Measurements from ENCODE around the gene WDFY4.

Gene WDFY4

DNA sequence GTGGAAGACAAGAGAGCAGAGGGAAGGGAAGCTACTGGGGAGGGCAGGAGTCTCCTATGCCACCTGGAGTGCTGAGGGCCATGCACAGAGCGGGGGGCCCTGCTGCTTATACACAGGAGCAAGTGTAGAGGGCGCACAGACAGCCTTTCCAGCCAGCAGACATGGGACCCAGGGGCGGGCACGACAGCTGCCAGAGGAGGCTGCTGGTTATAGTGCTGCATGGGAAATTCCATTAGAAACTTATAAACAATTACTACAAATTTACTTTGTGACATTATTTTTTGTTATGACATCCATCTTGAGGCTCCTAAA is 90.5 kb downstream of the WDFY4 start:
- H3K4ac ChIP-seq (ENCODE audit: low read length): no peak overlapping the region
- no peak overlapping the region for H2BK5ac ChIP-seq (ENCODE audit: low read length)
- no peaks in the 10 kb centered on the region for H3K79me1 ChIP-seq (ENCODE audit: low read depth, low read length)
- H3K27me3 ChIP-seq (ENCODE audit: control insufficient read depth in 3 of 3, insufficient read depth in 3 of 3, low read depth in 1 of 3, low read length in 3 of 3): no peaks in the 10 kb centered on the region
- no peak overlapping the region for H2BK12ac ChIP-seq (ENCODE audit: low read length)
- H2BK120ac ChIP-seq (ENCODE audit: low read depth, low read length): no peak overlapping the region
- H4K8ac ChIP-seq (ENCODE audit: low read depth, low read length): no peak overlapping the region
- no peaks in the 10 kb centered on the region for H3K9me3 ChIP-seq (replicated peaks in 1 of 2; ENCODE audit: control insufficient read depth in 2 of 2, insufficient read depth in 1 of 2, low read depth in 1 of 2, low read length in 2 of 2)
- H4K91ac ChIP-seq (ENCODE audit: low read depth, low read length, poor library complexity): no peak overlapping the region
- DNase-seq (ENCODE audit: low spot score): no peak
- H3K23ac ChIP-seq (ENCODE audit: low read depth, low read length, poor library complexity): peak overlapping the region; percentile 66
- no peak overlapping the region for H3K27ac ChIP-seq (replicated peaks; ENCODE audit: low read length)
- H2BK15ac ChIP-seq (ENCODE audit: low read length): peak overlapping the region; percentile 24
- H3K18ac ChIP-seq (ENCODE audit: low read length): peak overlapping the region; percentile 78
- H3K36me3 ChIP-seq (replicated peaks in 1 of 2; ENCODE audit: control insufficient read depth in 2 of 2, insufficient read depth in 2 of 2, low read length in 2 of 2): peaks cover 0 to 2% of the 10 kb centered on the region in 2 donors
- peaks cover 0 to 2% of the 10 kb centered on the region in 2 donors for H3K4me1 ChIP-seq (ENCODE audit: control insufficient read depth in 2 of 2, insufficient read depth in 1 of 2, low read depth in 1 of 2, low read length in 2 of 2)
- peak overlapping the region; percentile 30 for H3K9ac ChIP-seq (ENCODE audit: low read depth, low read length, poor library complexity)
- H3K4me3 ChIP-seq (ENCODE audit: low read length in 2 of 2): no peak overlapping the region
- H2AK5ac ChIP-seq (ENCODE audit: low read depth, low read length): no peak overlapping the region
- no peak overlapping the region for H3K14ac ChIP-seq (ENCODE audit: low read length)
- H3K4me2 ChIP-seq (ENCODE audit: insufficient read depth, low read length, poor library complexity, severe bottlenecking): no peak overlapping the region
- WGBS, 2 donors (ENCODE audit: extremely low coverage in 2 of 2, insufficient read length in 2 of 2, insufficient replicate concordance in 1 of 2): no CpG with 5 or more reads among the region's 4 CpGs
- no peak overlapping the region for H2AFZ ChIP-seq (ENCODE audit: low read length)

DNA sequence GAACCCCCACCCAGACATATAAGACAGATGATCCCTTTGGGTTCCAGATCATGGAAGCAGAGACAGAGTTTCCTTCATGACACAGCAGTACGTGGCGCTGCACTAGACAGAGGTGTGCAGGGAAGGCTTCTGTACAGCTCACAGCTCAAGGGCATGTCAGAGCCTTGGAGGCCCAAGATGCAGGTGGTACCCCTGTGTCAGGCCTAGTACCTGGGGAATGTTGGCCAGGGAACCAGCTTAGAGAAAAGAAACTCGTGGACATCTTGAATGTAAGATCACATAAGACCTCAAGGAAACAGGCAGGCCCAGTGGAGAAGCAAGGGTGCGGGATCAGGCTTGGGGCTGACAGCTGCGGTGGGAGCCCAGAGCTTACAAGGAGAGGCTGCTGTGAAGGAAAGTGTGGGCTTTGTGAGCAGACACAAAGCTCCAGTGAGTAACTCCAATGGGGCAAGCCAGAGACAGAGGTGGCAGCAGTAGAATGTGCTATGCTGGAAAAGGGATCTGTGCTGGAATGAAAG is 91.4 kb downstream of the WDFY4 start:
- Histone ChIP-seq H3K4ac (ENCODE audit: low read length) (no peak overlapping the region), H4K91ac (ENCODE audit: low read depth, low read length, poor library complexity) (no peak overlapping the region), H4K8ac (ENCODE audit: low read depth, low read length) (no peak overlapping the region), H3K14ac (ENCODE audit: low read length) (no peak overlapping the region), H3K4me1 (ENCODE audit: control insufficient read depth in 2 of 2, insufficient read depth in 1 of 2, low read depth in 1 of 2, low read length in 2 of 2) (peaks cover 0 to 2% of the 10 kb centered on the region in 2 donors), H2BK120ac (ENCODE audit: low read depth, low read length) (no peak overlapping the region), H3K27me3 (ENCODE audit: control insufficient read depth in 3 of 3, insufficient read depth in 3 of 3, low read depth in 1 of 3, low read length in 3 of 3) (no peaks in the 10 kb centered on the region), H3K9me3 (replicated peaks in 1 of 2; ENCODE audit: control insufficient read depth in 2 of 2, insufficient read depth in 1 of 2, low read depth in 1 of 2, low read length in 2 of 2) (no peaks in the 10 kb centered on the region), H3K79me1 (ENCODE audit: low read depth, low read length) (no peaks in the 10 kb centered on the region), H2BK12ac (ENCODE audit: low read length) (no peak overlapping the region), H2BK15ac (ENCODE audit: low read length) (no peak overlapping the region), H2BK5ac (ENCODE audit: low read length) (no peak overlapping the region), H3K4me3 (ENCODE audit: low read length in 2 of 2) (no peak overlapping the region), H2AK5ac (ENCODE audit: low read depth, low read length) (no peak overlapping the region), H3K36me3 (replicated peaks in 1 of 2; ENCODE audit: control insufficient read depth in 2 of 2, insufficient read depth in 2 of 2, low read length in 2 of 2) (peaks cover 0 to 2% of the 10 kb centered on the region in 2 donors), H2AFZ (ENCODE audit: low read length) (no peak overlapping the region), H3K4me2 (ENCODE audit: insufficient read depth, low read length, poor library complexity, severe bottlenecking) (no peak overlapping the region), H3K18ac (ENCODE audit: low read length) (peak overlapping the region; percentile 17), H3K9ac (ENCODE audit: low read depth, low read length, poor library complexity) (no peak overlapping the region), H3K23ac (ENCODE audit: low read depth, low read length, poor library complexity) (no peak overlapping the region), H3K27ac (replicated peaks; ENCODE audit: low read length) (no peak overlapping the region)
- no CpG with 5 or more reads among the region's 5 CpGs for WGBS, 2 donors (ENCODE audit: extremely low coverage in 2 of 2, insufficient read length in 2 of 2, insufficient replicate concordance in 1 of 2)
- DNase-seq (ENCODE audit: low spot score): no peak

DNA sequence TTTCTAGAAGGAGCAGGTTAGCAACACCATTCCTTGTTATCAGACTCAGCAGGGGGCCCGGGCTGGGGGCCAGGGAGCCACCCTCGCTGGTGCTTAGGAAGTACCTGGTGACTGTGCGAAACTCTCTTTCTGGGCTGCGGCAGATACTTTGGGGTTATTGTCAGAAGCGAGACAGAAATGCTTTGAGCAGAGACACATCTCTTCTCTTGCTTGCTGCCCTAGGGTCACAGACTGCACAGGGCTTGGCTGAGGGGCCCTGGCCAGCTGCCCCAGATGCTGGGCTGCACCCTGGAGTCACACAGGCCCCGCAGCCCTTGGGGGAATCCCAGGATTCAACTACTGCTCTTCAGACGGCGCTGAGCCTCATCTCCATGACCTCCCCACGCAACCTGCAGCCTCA is 91.9 kb downstream of the WDFY4 start:
- Histone ChIP-seq H3K4me1 (ENCODE audit: control insufficient read depth in 2 of 2, insufficient read depth in 1 of 2, low read depth in 1 of 2, low read length in 2 of 2) (peaks cover 0 to 2% of the 10 kb centered on the region in 2 donors), H2AK5ac (ENCODE audit: low read depth, low read length) (no peak overlapping the region), H3K36me3 (replicated peaks in 1 of 2; ENCODE audit: control insufficient read depth in 2 of 2, insufficient read depth in 2 of 2, low read length in 2 of 2) (peaks cover 0 to 2% of the 10 kb centered on the region in 2 donors), H3K27ac (replicated peaks; ENCODE audit: low read length) (no peak overlapping the region), H3K14ac (ENCODE audit: low read length) (no peak overlapping the region), H3K23ac (ENCODE audit: low read depth, low read length, poor library complexity) (no peak overlapping the region), H4K91ac (ENCODE audit: low read depth, low read length, poor library complexity) (no peak overlapping the region), H3K27me3 (ENCODE audit: control insufficient read depth in 3 of 3, insufficient read depth in 3 of 3, low read depth in 1 of 3, low read length in 3 of 3) (no peaks in the 10 kb centered on the region), H3K4me2 (ENCODE audit: insufficient read depth, low read length, poor library complexity, severe bottlenecking) (no peak overlapping the region), H3K4ac (ENCODE audit: low read length) (no peak overlapping the region), H3K9me3 (replicated peaks in 1 of 2; ENCODE audit: control insufficient read depth in 2 of 2, insufficient read depth in 1 of 2, low read depth in 1 of 2, low read length in 2 of 2) (no peaks in the 10 kb centered on the region), H2AFZ (ENCODE audit: low read length) (no peak overlapping the region), H2BK15ac (ENCODE audit: low read length) (peak overlapping the region; percentile 26), H3K9ac (ENCODE audit: low read depth, low read length, poor library complexity) (no peak overlapping the region), H2BK12ac (ENCODE audit: low read length) (no peak overlapping the region), H2BK120ac (ENCODE audit: low read depth, low read length) (no peak overlapping the region), H3K18ac (ENCODE audit: low read length) (peak overlapping the region; percentile 17), H2BK5ac (ENCODE audit: low read length) (no peak overlapping the region), H3K4me3 (ENCODE audit: low read length in 2 of 2) (no peak overlapping the region), H4K8ac (ENCODE audit: low read depth, low read length) (no peak overlapping the region), H3K79me1 (ENCODE audit: low read depth, low read length) (no peaks in the 10 kb centered on the region)
- no CpG with 5 or more reads among the region's 9 CpGs for WGBS, 2 donors (ENCODE audit: extremely low coverage in 2 of 2, insufficient read length in 2 of 2, insufficient replicate concordance in 1 of 2)
- no peak for DNase-seq (ENCODE audit: low spot score)

DNA sequence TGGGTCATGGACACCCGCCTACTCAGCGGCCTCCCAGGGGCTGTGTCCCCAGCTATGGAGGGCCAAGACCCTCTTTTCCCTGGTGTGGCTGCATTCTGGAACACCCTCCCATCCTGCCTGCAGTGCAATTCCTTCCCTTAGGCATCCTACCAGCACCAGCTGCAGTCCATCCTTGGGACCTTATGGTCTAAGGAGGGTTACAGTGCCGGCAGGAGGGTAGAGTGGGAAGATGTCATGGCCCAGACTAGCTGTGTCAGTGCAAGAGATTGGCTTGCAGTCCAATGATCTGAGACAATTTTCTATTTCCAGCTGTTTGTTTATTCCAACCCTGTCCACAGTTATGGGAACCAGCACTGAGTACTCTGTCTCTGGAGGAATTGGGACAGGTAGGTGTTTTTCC is 92.4 kb downstream of the WDFY4 start:
- Histone ChIP-seq H3K36me3 (replicated peaks in 1 of 2; ENCODE audit: control insufficient read depth in 2 of 2, insufficient read depth in 2 of 2, low read length in 2 of 2) (peaks cover 0 to 1% of the 10 kb centered on the region in 2 donors), H4K8ac (ENCODE audit: low read depth, low read length) (no peak overlapping the region), H3K4ac (ENCODE audit: low read length) (no peak overlapping the region), H2BK15ac (ENCODE audit: low read length) (no peak overlapping the region), H4K91ac (ENCODE audit: low read depth, low read length, poor library complexity) (no peak overlapping the region), H2BK12ac (ENCODE audit: low read length) (no peak overlapping the region), H3K27me3 (ENCODE audit: control insufficient read depth in 3 of 3, insufficient read depth in 3 of 3, low read depth in 1 of 3, low read length in 3 of 3) (no peaks in the 10 kb centered on the region), H3K9me3 (replicated peaks in 1 of 2; ENCODE audit: control insufficient read depth in 2 of 2, insufficient read depth in 1 of 2, low read depth in 1 of 2, low read length in 2 of 2) (no peaks in the 10 kb centered on the region), H3K14ac (ENCODE audit: low read length) (no peak overlapping the region), H2BK120ac (ENCODE audit: low read depth, low read length) (no peak overlapping the region), H3K18ac (ENCODE audit: low read length) (no peak overlapping the region), H2AFZ (ENCODE audit: low read length) (no peak overlapping the region), H3K4me2 (ENCODE audit: insufficient read depth, low read length, poor library complexity, severe bottlenecking) (no peak overlapping the region), H3K9ac (ENCODE audit: low read depth, low read length, poor library complexity) (no peak overlapping the region), H2AK5ac (ENCODE audit: low read depth, low read length) (no peak overlapping the region), H3K27ac (replicated peaks; ENCODE audit: low read length) (no peak overlapping the region), H3K4me3 (ENCODE audit: low read length in 2 of 2) (no peak overlapping the region), H3K4me1 (ENCODE audit: control insufficient read depth in 2 of 2, insufficient read depth in 1 of 2, low read depth in 1 of 2, low read length in 2 of 2) (peaks cover 0 to 1% of the 10 kb centered on the region in 2 donors), H3K79me1 (ENCODE audit: low read depth, low read length) (no peaks in the 10 kb centered on the region), H2BK5ac (ENCODE audit: low read length) (no peak overlapping the region), H3K23ac (ENCODE audit: low read depth, low read length, poor library complexity) (no peak overlapping the region)
- WGBS, 2 donors (ENCODE audit: extremely low coverage in 2 of 2, insufficient read length in 2 of 2, insufficient replicate concordance in 1 of 2): no CpG with 5 or more reads among the region's 3 CpGs
- no peak for DNase-seq (ENCODE audit: low spot score)
